HFFc6 (cell line): ENCODE measurements around the gene SCNN1G. TPM values are rescaled to one million over a fixed set of nuclear protein-coding genes. Genes with fewer than 3 reads are reported as not detected.

Source experiments
- DNase-seq: peaks from one replicate; pipeline ENCODE4 v3.0.0-alpha.2; 2018
- H3K27ac Mint-ChIP-seq: 2 replicates; pipeline ENCODE4 v1.8.0; 2020; ENCODE audit warnings: mild to moderate bottlenecking, mixed read lengths
- H3K27me3 Mint-ChIP-seq: 2 replicates; pipeline ENCODE4 v1.8.0; 2021; ENCODE audit warnings: mild to moderate bottlenecking, moderate library complexity, mixed read lengths; ENCODE audit not compliant: insufficient read depth
- H3K36me3 Mint-ChIP-seq: 2 replicates; pipeline ENCODE4 v1.8.0; 2021; ENCODE audit warnings: low read depth, mixed read lengths
- H3K4me1 Mint-ChIP-seq: 2 replicates; pipeline ENCODE4 v1.8.0; 2020; ENCODE audit warnings: low read depth, mixed read lengths
- H3K4me3 Mint-ChIP-seq: 2 replicates; pipeline ENCODE4 v1.8.0; 2020; ENCODE audit warnings: mild to moderate bottlenecking, moderate library complexity, mixed read lengths
- H3K9me3 Mint-ChIP-seq: 2 replicates; pipeline ENCODE4 v1.8.0; 2020; ENCODE audit warnings: mild to moderate bottlenecking, mixed read lengths
- CTCF ChIP-seq: fragments of 200-600 bp; sonication (generic); IDR thresholded peaks from 2 replicates; pipeline ENCODE4 v1.5.0; 2021; ENCODE audit warnings: antibody characterized with exemption, mild to moderate bottlenecking
- total RNA-seq, 6 experiments: library from RNA; stranded (reverse); fragmentation: NEBNext Ultra II Directional; extraction: Animal tissue kit (Norgen Biotek cat#: 25700); gene quantifications; 2 replicates in 1 of 6; 3 replicates in 5 of 6; pipeline ENCODE4 v1.2.3, GENCODE V29; 2021

Gene SCNN1G
- total RNA-seq, 6 experiments from 2014 or later: not detected

- Mint-ChIP-seq H3K27me3 (peaks cover 31% of the 10 kb centered on the region), H3K4me1 (no peaks in the 10 kb centered on the region), H3K27ac (no peak overlapping the region), H3K4me3 (no peak overlapping the region), H3K36me3 (no peaks in the 10 kb centered on the region), H3K9me3 (no peaks in the 10 kb centered on the region)
- DNase-seq: no peak
- TF ChIP-seq CTCF: no peak
Observed at GRCh38 chr16:23194497-23195221, 12.1 kb downstream of the SCNN1G start.

- DNase-seq: no peak
- no peak overlapping the region for H3K4me3 Mint-ChIP-seq
- H3K27ac Mint-ChIP-seq: no peak overlapping the region
- no peaks in the 10 kb centered on the region for H3K4me1 Mint-ChIP-seq
- no peaks in the 10 kb centered on the region for H3K36me3 Mint-ChIP-seq
- no peaks in the 10 kb centered on the region for H3K9me3 Mint-ChIP-seq
- TF ChIP-seq CTCF: no peak
- peaks cover 33% of the 10 kb centered on the region for H3K27me3 Mint-ChIP-seq
Observed at GRCh38 chr16:23195366-23195978, 12.9 kb downstream of the SCNN1G start.

- H3K9me3 Mint-ChIP-seq: no peaks in the 10 kb centered on the region
- no peak for TF ChIP-seq CTCF
- H3K36me3 Mint-ChIP-seq: no peaks in the 10 kb centered on the region
- H3K27ac Mint-ChIP-seq: no peak overlapping the region
- no peaks in the 10 kb centered on the region for H3K4me1 Mint-ChIP-seq
- no peak overlapping the region for H3K4me3 Mint-ChIP-seq
- H3K27me3 Mint-ChIP-seq: peaks cover 29% of the 10 kb centered on the region
- DNase-seq: no peak
Observed at GRCh38 chr16:23196539-23196938, 14.0 kb downstream of the SCNN1G start.

- no peaks in the 10 kb centered on the region for H3K36me3 Mint-ChIP-seq
- TF ChIP-seq CTCF: no peak
- H3K27ac Mint-ChIP-seq: no peak overlapping the region
- no peak overlapping the region for H3K4me3 Mint-ChIP-seq
- no peak for DNase-seq
- H3K27me3 Mint-ChIP-seq: peaks cover 13% of the 10 kb centered on the region
- H3K4me1 Mint-ChIP-seq: no peaks in the 10 kb centered on the region
- no peaks in the 10 kb centered on the region for H3K9me3 Mint-ChIP-seq
Observed at GRCh38 chr16:23202166-23202565, 19.6 kb downstream of the SCNN1G start.

- H3K27ac Mint-ChIP-seq: no peak overlapping the region
- no peaks in the 10 kb centered on the region for H3K9me3 Mint-ChIP-seq
- H3K4me3 Mint-ChIP-seq: no peak overlapping the region
- peaks cover 8% of the 10 kb centered on the region for H3K27me3 Mint-ChIP-seq
- DNase-seq: no peak
- H3K36me3 Mint-ChIP-seq: no peaks in the 10 kb centered on the region
- no peak for TF ChIP-seq CTCF
- H3K4me1 Mint-ChIP-seq: no peaks in the 10 kb centered on the region
Observed at GRCh38 chr16:23206986-23207385, 24.4 kb downstream of the SCNN1G start.
